NOMO-1 (cell line): ENCODE data around the gene IKZF3.
"Not testable (repeated sequence)": the region's sequence is repeated elsewhere in the genome, so short reads cannot be mapped to it uniquely, and the experiment has no call there.

Experiments
- DNase-seq, 2 experiments: peaks; one replicate each; lab custom pipeline; 2025; ENCODE audit not compliant: unreplicated experiment in 2 of 2; lab: John Stamatoyannopoulos, UW

IKZF3 gene

GRCh38 chr17:39863918-39864746 lies at the start of gene IKZF3:
IKZF3 (minus strand) TSS chr17:39864312; CDS start chr17:39864126, 186 bp downstream.
- DNase-seq: peak in 1 of 2 experiments; percentile 12

DNA sequence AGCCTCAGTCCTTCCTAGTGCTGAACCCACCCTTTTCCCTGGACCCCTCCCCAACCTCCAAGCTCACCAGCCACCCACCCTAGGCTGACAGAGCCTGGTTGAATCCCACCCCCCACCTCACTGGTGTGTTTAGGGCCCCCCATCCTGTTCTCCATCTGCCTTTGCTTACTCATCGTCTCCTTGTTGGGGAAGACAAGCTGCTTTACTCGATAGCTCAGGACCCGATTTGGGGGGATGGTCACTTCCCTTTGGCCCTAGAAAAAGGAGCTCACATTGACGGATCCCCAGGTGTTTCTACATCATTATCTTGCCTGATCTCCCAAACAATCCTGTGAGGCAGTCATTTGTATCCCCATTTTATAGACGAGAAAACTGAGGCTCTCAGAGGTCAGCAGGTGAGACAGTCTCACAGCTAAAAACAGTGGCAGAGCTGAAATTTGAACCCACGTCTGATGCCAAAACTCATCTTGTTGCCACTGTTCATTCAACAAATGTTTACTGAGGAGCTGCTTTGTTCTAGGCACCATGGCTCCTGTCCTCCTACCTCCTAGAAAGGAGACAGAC lies 44.8 kb upstream of the IKZF3 start:
- no peak for DNase-seq

GRCh38 chr17:39904990-39905288 lies 40.8 kb upstream of the IKZF3 start:
- DNase-seq: no peak

DNA sequence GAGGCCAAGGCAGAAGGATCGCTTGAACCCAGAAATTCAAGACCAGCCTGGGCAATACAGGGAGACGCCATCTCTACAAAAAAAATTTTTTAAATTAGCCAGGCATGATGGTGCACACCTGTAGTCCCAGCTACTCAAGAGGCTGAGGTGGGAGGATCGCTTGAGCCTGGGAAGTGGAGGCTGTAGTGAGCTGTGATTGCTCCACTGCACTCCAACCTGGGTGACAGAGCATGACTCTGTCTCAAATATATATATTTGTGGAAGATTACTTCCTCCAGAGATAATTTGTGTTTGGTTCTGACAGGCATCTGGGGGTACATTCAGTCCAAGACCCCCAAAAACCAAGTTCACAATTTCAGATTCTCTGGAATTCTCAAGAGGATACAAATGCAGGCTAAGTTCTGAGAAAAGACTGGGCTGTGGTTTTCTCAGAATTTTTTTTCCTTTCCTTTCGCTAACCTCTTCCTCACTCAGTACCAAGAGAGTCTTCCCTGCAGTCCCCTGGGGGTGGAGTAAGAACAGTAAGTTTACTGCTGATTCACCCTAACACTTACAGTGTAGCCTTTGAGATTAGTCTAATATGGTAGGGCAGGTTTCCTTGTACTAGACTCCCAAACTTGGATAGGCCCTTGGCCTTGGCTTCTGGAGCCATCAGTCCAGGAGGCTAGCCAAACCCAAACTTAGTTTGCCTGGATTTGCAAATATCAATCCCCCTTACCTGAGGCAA lies 39.2 kb upstream of the IKZF3 start:
- DNase-seq: no peak

- DNase-seq: not testable (repeated sequence)
These were observed 37.9 kb upstream of the IKZF3 start for GRCh38 chr17:39902027-39902426.

GRCh38 chr17:39899215-39899614 lies 35.1 kb upstream of the IKZF3 start:
- DNase-seq: no peak

DNA sequence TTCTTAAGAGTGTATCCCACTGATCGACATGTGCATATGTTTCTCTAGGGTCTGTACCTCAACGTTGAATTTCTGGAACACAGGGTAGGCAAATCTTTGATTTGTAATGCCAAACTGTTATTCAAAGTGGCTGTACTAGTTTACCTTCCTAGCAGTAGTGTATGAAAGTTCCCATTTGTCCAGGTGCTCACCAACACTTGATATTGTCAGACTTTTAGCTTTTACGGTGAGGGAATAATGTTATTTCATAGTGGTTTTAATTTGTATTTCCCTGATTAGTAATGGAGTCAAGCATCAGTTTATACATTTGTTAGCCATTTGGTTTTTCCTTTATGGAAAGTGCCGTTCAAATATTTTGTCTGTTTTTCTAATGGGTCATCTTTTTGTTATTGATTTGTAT lies 34.0 kb upstream of the IKZF3 start:
- DNase-seq: no peak

DNA sequence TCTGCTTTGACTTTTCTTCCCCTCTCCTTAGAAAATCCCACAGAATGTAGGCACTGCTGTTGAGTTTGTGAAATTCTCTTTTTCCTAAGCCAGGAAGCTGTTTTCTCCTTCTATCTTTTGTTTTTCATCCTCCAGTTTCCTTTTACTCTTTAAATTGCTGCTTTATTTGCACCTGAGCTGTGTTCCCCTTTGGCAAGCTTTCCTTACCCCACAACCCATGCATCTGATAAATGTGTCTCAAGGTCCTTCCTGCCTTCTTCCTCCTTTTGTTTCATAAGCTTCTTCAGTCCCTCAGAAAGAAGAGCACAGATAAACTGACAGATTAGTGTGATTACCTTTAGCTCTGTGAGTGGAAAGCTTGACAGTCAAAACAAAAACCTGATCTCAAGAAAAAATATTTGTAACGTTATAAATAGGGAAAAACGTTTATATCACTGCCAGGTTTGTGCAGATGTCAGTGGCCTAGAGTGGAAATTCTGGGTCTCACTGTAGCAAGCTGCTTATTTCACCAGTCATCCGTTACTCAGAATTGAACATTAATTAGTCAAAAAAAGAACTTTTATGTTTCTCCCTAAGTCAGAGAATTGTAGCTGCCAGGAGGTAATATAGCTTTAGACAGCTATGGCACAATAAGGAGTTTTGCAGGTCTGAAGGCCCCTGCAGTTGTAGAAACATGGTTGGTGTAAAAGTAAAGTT lies 30.7 kb upstream of the IKZF3 start:
- DNase-seq: peak; percentile 6 to 33

DNA sequence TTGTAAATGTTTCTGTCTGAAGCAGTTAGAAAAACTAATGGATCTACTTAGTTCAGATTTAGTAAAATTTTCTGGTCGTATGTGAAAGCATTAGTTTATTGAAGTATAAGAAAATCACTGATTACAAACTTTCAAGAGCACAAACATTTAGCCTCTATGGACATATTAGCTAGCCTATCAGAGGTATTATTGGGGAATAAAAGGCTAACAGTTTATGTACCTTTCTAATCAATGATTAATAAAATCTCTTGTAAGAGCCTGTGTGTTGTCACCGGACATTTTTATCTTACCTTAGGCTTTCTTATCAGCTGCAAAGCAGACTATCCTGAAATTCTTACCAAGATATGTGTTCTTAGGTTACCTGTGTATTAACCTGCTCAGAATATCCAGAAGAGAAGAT lies 25.1 kb upstream of the IKZF3 start:
- DNase-seq: no peak

GRCh38 chr17:39887078-39887477 lies 23.0 kb upstream of the IKZF3 start:
- DNase-seq: no peak

GRCh38 chr17:39886102-39886501 lies 22.0 kb upstream of the IKZF3 start:
- DNase-seq: not testable (repeated sequence)

DNA sequence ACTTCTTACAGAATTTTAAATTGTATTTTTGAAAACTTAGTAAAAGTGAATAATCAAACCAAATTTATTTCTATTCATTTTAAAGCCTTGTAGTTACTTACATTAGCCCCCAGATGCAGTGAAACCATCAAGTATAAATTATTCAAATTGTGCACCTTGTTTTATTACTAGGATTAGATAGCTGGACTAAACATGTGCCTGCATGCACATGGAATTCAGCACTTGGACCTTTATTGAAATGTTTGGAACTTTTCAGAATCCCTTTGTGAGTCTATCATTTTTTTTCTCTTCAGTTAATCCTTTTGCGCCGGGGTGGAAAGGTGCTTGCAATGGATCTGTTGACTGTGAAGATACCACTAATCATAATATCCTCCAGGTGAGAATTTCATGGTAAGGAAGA lies 8.6 kb upstream of the IKZF3 start:
- no peak for DNase-seq

- DNase-seq: no peak
These were observed 7.7 kb upstream of the IKZF3 start for GRCh38 chr17:39871801-39872200.

- DNase-seq: peak in 1 of 2 experiments; percentile 7
These were observed 6.7 kb upstream of the IKZF3 start for GRCh38 chr17:39870776-39871175.

- DNase-seq: no peak
These were observed 4.4 kb upstream of the IKZF3 start for GRCh38 chr17:39868554-39868942.

DNA sequence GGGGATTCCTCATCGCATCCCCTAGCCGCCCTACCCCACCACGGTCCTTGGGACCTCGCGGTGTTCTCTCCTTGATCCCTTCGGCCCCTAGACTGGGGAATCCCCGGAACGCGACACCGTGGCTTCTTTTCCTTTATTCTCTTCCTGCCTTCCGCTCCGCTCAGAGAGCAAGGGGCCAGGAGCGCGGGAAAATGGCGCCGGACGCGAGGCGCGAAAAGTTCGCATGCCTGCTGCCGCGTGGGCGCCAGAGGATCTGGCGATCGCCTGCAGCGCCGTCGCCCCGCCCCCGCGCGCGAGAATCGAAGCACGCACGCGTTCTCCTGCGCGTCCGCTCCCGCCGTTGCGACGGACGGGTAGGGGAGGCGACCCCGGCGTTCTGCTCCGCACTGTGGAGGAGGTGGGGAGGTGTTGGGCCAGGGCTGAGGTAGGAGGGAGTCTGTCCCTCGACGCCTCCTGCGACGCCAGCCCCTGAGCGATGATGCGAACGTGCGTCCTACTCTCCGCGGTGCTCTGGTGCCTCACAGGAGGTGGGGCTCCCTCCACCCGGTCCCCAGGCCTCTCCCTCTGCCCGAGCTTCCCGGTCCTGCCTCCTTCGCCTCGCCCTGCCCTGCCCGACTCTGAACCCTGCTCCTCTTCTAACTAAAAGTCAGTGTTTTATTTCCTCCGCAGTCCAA lies 3.9 kb upstream of the IKZF3 start, which contains the start of gene ZPBP2:
ZPBP2 (plus strand) TSS at position 323 of the 674 bp plus-strand sequence; CDS start at position 476, 153 bp downstream.
- no peak for DNase-seq

GRCh38 chr17:39867084-39867879 lies 3.2 kb upstream of the IKZF3 start:
- no peak for DNase-seq

DNA sequence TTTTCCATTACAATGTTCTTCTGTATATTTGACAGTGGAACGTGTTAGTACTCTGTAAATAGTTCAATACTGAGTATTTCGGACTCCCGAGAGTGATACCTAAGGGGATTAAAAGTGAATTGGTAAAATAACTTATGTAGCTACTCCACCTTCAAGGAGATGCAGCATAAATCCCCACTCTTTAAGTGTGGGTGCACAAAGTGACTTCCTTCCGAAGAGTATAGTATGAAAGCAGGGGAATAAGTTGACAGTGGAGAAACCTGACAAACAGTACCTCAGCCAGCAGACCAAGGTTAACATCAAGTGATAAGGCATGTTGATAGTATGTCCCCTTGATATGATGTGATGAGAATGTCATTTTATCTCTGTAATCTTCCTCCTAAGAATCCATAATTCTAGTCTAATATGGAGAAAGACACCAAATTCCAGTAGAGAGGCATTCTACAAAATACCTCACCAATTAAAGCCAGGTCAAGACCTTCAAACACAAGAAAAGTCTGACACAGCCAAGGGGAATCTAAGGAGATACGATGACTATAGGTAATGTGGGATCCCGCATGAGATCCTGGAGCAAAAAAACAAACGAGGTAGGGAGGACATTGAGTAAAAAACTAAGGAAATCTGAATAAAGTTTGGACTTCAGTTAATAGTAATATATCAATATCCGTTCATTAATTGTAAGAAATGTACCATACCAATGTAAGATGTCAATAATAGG lies 2.1 kb upstream of the IKZF3 start:
- no peak for DNase-seq

DNA sequence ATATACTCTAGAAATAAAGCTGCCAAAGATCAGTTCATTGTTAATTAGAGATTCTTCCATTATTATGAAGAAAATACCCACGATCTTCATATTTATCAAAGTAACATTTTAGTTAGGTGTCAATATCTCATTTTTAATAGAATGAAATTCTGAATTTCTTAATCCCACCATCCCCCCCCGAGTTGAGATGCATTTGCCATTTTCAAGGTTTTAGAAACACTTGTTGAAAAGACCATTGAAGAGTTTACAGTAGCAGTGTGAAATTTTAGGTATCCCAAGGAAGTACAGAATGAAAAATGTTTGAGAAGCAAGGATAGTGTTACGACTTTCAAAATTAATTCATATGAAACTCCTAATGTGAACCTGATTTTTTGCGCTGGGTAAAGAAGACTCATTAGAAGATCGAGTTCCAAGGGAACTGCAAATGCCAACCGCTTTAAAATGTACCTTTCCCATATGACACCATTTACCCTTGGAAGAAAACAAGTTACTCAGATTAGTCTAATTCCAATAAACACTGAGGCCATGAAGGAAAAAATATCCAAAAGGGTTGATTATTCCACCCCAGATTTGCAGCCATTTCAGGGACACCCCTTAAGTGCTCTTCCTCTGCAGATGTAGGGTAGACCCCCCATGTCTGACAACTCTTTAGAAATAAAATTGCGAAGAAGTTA lies 731 bp downstream of the IKZF3 start:
- DNase-seq: no peak
